ENCODE results near the gene NAMPT. TPM values are rescaled to one million over a fixed set of nuclear protein-coding genes. Genes with fewer than 3 reads are reported as not detected.

Gene NAMPT
- total RNA-seq, 1 experiment from 2014 or later, result 392 TPM

DNA sequence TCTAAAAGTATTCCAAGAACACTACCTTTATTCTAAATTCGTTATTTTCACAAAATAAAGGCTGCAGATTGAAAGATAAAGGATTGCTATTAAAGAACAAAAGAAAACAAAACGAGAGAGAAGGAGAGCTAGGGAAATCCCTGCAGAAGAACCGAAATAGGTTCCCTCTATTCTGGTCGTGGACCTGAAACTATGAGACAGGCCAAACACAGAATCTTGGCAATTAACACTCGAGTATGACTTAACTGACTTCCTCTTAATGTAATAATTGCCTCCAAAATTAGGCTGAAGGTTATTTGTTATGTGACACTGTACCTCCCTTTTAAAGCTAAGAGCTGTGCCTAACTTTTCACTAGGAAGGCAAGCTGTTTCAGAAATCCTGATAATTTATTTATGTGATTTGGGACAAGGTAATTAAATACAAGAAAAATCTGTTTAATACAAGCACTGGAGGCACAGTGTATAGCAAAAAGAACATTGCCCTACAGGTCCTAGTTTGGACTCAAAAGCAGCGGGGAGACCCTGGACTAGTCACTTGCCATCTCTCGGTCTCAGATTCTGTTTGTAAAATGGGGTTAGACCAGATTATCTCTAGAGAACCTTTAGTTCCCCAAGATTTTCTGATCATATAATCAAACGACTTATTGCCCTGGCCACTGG, 11.6 kb downstream of the NAMPT start:
- Mint-ChIP-seq H3K4me1 (ENCODE audit: insufficient read depth, unreplicated experiment) (peaks cover 23% of the 10 kb centered on the region), H3K4me3 (ENCODE audit: unreplicated experiment) (no peak overlapping the region), H3K9me3 (ENCODE audit: unreplicated experiment) (no peaks in the 10 kb centered on the region), H3K27ac (ENCODE audit: low read depth, unreplicated experiment) (no peak overlapping the region), H3K36me3 (ENCODE audit: insufficient read depth, unreplicated experiment) (peaks cover 97% of the 10 kb centered on the region), H3K27me3 (ENCODE audit: insufficient read depth, unreplicated experiment) (no peaks in the 10 kb centered on the region)
- BruUV-seq (replicated peaks), result no TSS peak
- TF ChIP-seq, protein P1, sequence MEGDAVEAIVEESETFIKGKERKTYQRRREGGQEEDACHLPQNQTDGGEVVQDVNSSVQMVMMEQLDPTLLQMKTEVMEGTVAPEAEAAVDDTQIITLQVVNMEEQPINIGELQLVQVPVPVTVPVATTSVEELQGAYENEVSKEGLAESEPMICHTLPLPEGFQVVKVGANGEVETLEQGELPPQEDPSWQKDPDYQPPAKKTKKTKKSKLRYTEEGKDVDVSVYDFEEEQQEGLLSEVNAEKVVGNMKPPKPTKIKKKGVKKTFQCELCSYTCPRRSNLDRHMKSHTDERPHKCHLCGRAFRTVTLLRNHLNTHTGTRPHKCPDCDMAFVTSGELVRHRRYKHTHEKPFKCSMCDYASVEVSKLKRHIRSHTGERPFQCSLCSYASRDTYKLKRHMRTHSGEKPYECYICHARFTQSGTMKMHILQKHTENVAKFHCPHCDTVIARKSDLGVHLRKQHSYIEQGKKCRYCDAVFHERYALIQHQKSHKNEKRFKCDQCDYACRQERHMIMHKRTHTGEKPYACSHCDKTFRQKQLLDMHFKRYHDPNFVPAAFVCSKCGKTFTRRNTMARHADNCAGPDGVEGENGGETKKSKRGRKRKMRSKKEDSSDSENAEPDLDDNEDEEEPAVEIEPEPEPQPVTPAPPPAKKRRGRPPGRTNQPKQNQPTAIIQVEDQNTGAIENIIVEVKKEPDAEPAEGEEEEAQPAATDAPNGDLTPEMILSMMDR (IDR thresholded peaks at IDR 0.05; ENCODE audit: unreplicated experiment), result no peak
- intact Hi-C loops (cut with micrococcal nuclease), result no loop called here
- ChIA-PET POLR2A (interaction anchor here (1.0 to 2.1 kb wide), 3 partner anchors 9 to 152 kb away, joined by 3 to 8 read pairs (median 5); no protein-coding TSS in a partner anchor), CTCF (no interaction called here)
- DNase-seq (ENCODE audit: unreplicated experiment), result no peak

DNA sequence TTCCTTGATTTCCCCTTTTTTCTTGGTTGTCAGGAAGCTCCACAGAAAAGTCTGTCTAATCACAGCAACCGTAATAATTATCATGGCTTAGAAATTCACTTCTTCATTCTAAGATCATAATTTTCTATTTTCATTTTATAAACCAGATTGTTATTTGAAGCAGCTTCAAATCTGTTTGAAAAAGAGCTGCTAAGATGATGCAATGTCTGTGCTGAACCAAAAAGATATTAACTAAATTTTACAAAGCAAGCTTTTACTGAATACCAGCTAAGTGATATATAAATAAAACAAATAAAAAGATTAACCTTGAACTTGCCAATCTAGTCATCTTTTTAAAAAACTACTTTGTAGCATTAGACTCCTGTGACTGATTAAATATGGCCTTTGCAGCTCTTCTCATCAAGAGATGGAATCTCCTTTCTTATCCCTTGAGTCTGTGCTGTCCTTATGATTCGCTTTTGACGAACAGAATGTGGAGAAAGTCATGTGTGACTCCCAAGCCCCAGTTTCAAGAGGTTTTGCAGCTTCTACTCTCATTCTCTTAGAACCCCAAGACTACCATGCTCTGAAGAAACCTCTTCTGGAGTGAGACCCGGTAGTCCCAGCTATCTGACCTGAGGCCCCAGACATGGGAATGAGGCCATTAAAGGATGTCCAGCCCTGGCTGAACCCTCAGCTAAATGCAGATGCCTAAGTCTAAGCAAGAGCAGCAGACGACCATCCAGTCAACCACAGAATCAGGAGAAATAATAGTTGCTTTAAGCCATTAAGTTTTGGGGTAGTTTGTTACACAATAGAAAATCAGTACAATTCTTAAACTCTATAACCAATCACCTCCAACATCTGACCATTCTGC, 14.4 kb downstream of the NAMPT start:
- ChIA-PET CTCF (interaction anchor here (0.5 to 2.7 kb wide), 6 partner anchors 12 to 514 kb away, joined by 3 to 7 read pairs (median 3); no protein-coding TSS in a partner anchor), POLR2A (interaction anchor here (0.7 to 3.1 kb wide), 7 partner anchors 8 to 54 kb away, joined by 3 to 20 read pairs (median 6); partner anchors contain the start of gene NAMPT)
- peak overlapping the region; percentile 74 for H3K27ac Mint-ChIP-seq (ENCODE audit: low read depth, unreplicated experiment)
- TF ChIP-seq, protein P1 (IDR thresholded peaks at IDR 0.05; ENCODE audit: unreplicated experiment), result no peak
- no TSS peak for BruUV-seq (replicated peaks)
- peaks cover 95% of the 10 kb centered on the region for H3K36me3 Mint-ChIP-seq (ENCODE audit: insufficient read depth, unreplicated experiment)
- intact Hi-C loops (cut with micrococcal nuclease), result no loop called here
- no peak overlapping the region for H3K4me3 Mint-ChIP-seq (ENCODE audit: unreplicated experiment)
- no peaks in the 10 kb centered on the region for H3K9me3 Mint-ChIP-seq (ENCODE audit: unreplicated experiment)
- no peaks in the 10 kb centered on the region for H3K27me3 Mint-ChIP-seq (ENCODE audit: insufficient read depth, unreplicated experiment)
- H3K4me1 Mint-ChIP-seq (ENCODE audit: insufficient read depth, unreplicated experiment), result peaks cover 12% of the 10 kb centered on the region
- no peak for DNase-seq (ENCODE audit: unreplicated experiment)

DNA sequence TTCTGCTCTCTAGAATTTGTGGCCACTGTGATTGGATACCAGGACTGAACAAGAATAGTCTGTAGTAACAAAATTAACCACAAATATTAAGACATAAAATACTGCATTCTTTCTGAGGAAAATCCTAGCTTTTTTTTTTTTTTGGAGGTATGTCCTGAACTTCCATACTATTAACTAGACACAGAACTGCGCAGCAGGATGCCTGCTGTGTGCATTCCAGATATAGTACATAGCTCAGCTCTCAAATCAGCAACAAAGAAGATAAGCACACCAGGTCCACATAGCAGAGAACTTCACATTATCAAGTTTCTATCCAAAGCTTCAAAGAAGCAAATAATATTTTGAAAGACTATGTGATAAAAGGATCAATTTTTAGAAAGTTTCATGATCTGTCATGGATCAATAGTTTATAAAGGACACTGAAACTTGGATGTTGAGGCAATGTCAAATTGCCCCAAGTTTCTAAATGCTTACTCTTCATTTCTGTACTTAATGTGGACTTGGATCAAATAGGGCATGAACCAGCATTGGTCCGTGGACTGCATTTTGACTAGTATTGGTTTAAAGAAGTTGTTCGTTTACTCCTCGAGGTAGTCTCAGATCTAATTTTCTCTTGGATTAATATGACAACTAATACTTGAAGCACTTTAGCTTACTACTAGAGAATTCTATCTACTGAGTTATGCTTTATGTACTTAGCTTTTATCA, 15.4 kb downstream of the NAMPT start:
- DNase-seq (ENCODE audit: unreplicated experiment), result no peak
- no TSS peak for BruUV-seq (replicated peaks)
- Mint-ChIP-seq H3K36me3 (ENCODE audit: insufficient read depth, unreplicated experiment) (peaks cover 95% of the 10 kb centered on the region), H3K9me3 (ENCODE audit: unreplicated experiment) (no peaks in the 10 kb centered on the region), H3K4me3 (ENCODE audit: unreplicated experiment) (no peak overlapping the region), H3K4me1 (ENCODE audit: insufficient read depth, unreplicated experiment) (peaks cover 12% of the 10 kb centered on the region), H3K27me3 (ENCODE audit: insufficient read depth, unreplicated experiment) (no peaks in the 10 kb centered on the region), H3K27ac (ENCODE audit: low read depth, unreplicated experiment) (no peak overlapping the region)
- TF ChIP-seq, protein P1 (IDR thresholded peaks at IDR 0.05; ENCODE audit: unreplicated experiment), result no peak
- CTCF ChIA-PET, result interaction anchor here (0.5 to 3.9 kb wide), 11 partner anchors 11 to 513 kb away, joined by 3 to 18 read pairs (median 3); no protein-coding TSS in a partner anchor
- intact Hi-C loops (cut with micrococcal nuclease), result no loop called here
- POLR2A ChIA-PET, result interaction anchor here (0.7 to 3.1 kb wide), 8 partner anchors 9 to 272 kb away, joined by 3 to 20 read pairs (median 6); partner anchors contain the start of gene NAMPT

Data from MCF 10A (cell line).